ENCODE results near the gene EDA. TPM values are rescaled to one million over a fixed set of nuclear protein-coding genes. Genes with fewer than 3 reads are reported as not detected.

The EDA gene
- polyA plus RNA-seq, 4 donors = 6.6 to 13.5 (median 7.5) TPM

DNA sequence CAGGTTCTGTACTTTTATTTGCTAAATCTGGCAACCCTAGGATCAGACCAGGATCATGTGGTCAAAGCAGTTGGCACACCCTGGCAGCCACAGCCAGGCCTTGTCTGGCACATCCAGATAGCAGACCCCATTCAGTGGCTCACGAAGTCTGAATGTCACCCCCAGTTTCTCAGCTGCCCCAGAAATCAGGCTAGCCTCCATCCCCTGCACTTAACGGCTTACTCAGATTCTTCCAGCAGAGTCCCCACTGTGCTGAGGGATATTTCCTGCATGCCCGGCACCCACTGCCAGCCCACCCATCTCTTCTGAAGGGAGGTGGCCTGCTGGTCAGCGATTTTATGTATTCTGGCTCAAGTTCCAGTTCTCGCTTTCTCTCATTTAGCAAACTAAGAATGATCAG, 438.5 kb downstream of the EDA start:
- no peak for DNase-seq (ENCODE audit: low read depth in 4 of 4, low spot score in 3 of 4)

DNA sequence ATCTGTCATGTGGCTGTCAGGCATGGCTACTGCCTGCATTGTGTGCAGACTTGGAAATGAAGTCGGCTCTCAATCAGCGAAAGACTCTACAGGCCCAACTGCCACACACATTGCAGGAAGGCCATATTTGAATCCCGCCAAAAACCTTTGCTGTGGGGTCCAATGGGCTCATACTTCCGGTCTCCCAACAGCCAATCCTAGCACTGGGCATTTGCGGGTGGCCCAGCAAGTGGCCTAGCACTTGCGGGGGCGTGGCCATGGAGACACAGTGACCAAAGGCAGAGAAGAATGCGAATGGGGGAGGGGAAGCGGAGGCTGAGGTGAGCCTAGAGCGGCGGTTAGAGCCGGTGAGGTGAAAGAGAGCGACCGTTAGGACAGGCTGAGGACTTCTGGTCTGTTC, 446.2 kb downstream of the EDA start, which contains the start of gene OTUD6A:
Gene OTUD6A, plus strand, starts transcription at position 382 of the 400 bp plus-strand sequence. CDS start 68 bp downstream, outside the sequence.
- DNase-seq (ENCODE audit: low read depth in 4 of 4, low spot score in 3 of 4) = no peak

DNA sequence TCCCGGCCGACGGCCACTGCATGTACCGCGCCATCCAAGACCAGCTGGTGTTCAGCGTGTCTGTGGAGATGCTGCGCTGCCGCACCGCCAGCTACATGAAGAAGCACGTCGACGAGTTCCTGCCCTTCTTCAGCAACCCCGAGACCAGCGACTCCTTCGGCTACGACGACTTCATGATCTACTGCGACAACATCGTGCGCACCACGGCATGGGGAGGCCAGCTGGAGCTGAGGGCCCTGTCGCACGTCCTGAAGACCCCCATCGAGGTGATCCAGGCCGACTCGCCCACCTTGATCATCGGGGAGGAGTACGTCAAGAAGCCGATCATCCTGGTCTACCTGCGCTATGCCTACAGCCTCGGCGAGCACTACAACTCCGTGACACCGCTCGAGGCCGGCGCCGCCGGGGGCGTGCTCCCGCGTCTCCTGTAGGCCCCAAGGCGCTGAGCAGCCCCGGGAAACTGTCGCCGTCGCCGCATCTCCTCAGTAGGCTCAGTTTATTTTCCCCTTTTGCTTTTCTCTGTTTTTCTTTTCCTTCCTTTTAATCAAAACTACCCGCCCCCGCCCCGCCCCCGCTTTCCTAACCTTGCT, 447.1 kb downstream of the EDA start:
- no peak for DNase-seq (ENCODE audit: low read depth in 4 of 4, low spot score in 3 of 4)

DNA sequence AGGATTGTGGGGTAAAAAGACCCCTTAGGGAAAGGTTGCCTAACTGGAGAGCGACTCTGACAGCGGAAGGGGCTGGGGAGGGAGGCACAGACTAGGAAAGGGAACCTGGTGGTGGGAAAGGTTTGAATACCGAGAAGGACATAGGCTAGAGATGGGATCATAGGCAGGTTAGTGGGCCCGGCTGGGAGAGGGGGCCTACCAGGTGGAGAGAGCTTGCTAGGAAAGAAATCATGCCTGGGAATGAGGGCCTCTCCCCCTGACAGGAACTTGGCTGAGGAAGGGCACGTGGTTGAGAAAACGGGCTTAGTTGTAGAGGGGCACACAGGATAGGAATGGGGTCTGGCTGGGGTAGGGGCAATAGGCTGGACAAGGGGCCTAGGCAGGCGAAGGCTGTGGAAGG, 450.7 kb downstream of the EDA start:
- DNase-seq (ENCODE audit: low read depth in 4 of 4, low spot score in 3 of 4) = no peak

DNA sequence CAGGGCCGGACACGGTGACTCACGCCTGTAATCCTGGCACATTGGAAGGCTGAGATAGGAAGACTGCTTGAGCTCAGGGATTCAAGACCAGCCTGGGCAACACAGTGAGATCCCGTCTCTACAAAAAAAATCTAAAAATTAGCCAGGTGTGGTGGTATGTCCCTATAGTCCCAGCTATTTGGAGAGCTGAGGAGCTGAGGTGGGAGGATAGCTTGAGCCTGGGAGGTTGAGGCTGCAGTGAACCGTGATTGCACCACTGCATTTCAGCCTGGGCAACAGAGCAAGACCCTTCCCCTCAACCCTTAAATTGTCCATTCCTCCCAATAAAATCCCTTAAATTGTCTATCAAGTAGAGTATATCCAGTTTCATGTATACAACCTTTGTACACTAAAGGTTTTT, 463.4 kb downstream of the EDA start:
- DNase-seq (ENCODE audit: low read depth in 4 of 4, low spot score in 3 of 4) = no peak

DNA sequence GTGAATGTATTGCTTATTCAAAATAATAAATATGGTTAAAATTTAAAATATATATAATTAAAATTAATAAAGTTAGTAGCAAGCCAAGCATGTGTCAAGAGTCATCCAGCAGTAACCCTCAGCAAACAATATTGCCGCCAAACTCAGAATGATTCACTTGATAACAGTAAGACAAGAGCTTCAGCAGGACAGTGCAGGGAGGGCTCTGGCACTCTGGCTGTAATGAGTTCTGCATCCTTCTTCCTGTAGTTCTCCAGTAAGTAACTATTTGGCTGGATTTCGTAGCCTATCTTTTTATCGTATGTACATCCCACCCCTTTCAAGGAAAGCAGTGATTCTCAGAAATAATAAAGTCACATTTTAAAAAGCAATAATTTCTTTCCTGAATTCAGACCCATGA, 464.0 kb downstream of the EDA start:
- no peak for DNase-seq (ENCODE audit: low read depth in 4 of 4, low spot score in 3 of 4)

DNA sequence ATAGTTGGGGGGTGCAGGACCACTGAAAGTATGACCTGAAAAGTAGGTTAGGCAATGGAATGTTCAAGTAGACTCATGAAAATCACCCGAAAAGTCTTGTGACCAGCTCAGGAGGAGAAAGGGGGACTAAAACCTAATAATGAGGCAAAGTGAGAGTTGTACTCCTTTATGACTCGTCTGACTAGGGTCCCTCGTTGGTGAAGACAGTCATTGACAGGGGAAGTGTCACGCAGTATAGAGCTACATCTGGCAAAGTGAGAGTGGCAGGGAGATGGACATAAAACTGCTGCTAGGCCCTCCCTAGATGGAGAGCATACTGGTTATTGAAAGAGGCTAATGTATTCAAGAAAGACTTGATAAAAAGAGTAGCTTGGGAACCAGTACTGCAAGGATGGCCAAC, 466.8 kb downstream of the EDA start:
- DNase-seq (ENCODE audit: low read depth in 4 of 4, low spot score in 3 of 4) = no peak

DNA sequence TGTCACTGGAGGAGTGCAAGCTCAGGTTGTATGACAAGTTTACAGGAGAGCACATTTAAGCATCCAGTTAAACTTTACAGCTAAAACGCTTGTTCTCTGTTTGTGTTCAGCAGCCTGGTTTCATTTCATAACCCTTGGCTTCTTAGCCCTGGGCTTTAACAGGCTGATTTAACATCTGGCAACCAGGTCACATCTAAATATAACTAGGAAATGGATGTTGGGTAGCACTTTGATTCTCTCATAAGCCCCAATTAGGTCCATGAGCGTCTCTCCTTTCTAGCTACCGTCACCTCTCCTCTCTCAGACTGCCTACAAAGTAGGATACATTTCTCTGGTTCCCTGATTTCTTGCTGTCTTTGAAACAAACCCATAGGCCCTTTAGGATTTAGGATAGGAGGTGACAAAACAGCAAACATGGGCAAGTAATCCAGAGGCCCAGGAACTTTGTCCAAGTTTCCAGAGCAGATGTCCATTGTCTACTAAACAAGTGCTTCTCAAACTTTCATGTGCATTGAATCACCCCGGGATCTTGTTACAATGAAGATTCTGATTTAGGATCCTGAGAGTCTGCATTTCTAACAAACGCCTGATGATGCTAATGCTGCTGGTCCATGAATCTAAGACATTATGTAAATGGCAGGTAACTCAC, 468.8 kb downstream of the EDA start:
- DNase-seq (ENCODE audit: low read depth in 4 of 4, low spot score in 3 of 4) = no peak

DNA sequence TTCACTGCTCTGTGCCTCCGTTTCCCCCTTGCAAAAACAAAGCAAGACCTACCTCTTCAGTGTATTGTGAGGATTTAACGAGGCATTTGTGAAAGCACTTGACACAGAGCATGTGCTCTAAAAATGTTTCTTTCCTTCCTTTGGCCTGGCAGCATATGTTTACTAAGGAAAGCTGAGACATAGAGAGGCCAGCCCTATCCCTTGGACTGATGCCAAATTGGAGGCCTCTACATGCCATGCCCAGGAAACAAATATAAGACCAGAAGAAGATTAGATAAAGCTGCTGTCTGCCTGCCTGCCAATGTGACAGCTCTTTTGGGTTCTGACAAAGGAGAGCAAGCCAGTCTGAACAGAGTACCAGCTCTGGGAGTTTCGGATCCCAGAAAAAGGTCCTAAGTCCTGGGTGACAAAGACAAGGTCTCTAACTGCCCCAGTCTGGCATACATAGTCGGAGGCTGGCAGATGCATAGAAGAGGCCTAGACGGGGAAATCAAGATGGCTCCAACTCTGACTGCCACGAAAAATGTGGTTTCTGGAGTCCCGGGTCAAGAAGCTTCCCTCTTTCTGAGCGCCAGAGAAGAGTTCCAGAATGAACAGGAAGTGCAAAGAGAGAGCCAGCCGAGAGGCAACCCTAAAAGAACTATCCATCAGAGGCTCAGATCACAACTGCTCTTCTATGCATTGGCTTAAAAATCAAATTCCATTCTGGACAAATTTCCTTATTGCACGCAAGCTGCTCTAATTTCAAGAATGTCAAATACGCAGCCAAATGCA, 472.1 kb downstream of the EDA start:
- no peak for DNase-seq (ENCODE audit: low read depth in 4 of 4, low spot score in 3 of 4)

DNA sequence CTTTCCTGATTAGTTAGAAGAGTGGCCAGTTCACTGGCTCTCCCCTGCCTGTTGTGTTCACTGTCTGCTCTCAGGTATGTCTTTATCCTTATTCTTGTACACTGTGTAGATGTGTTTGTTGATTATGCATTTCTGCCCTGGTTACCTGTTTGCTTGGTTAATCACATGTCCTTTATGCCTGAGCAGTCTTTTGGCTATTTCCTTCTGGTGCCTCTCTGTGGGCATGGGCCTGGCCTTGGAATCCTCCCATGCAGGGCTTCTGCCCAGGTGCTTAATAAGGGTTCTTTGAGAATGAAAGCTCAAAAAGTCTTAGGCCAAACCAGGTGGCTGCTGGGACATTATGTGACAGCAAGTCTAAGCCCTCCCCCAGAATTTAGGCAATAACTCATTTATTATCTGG, 472.8 kb downstream of the EDA start:
- no peak for DNase-seq (ENCODE audit: low read depth in 4 of 4, low spot score in 3 of 4)

Other genes with a start within 250 kb of the EDA start
- gene NALF2, start 111.8 kb upstream of the EDA start, polyA plus RNA-seq (ENCODE audit: insufficient read length in 4 of 4) = under 1 TPM; 0.41 to 0.79 (median 0.54) TPM

Measured in left renal pelvis (tissue), 4 donors.